GM20000 (cell line): ENCODE results near the gene UQCRC1.

Experiments used
- DNase-seq: peaks from one replicate; pipeline ENCODE4 v3.0.0; 2012; ENCODE audit warnings: low spot score
- CTCF ChIP-seq: IDR thresholded peaks from 2 replicates; pipeline ENCODE4 v1.5.1; 2012; ENCODE audit warnings: mild to moderate bottlenecking, control low read depth; ENCODE audit errors: extremely low read depth, missing control alignments

UQCRC1 gene

DNA sequence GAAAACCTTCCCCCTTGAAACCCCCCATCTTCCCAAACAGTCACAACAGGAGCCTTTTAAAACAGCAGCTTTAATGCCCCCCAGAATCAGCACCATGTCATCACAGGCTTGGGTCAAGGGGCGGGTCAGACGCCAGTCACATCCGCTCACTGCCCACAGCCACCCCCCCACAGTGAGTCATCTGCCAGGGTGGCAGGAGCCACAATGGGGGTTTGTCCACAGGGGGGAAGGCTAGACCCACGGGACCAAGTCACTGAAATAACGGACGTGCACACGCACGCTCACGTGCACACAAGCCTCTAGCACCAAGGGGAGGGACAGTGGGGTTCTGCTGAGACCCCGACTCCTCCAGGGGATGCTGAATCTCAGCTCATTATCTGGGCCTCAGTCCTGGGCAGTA, 45.4 kb downstream of the UQCRC1 start:
- no peak for TF ChIP-seq CTCF
- no peak for DNase-seq

DNA sequence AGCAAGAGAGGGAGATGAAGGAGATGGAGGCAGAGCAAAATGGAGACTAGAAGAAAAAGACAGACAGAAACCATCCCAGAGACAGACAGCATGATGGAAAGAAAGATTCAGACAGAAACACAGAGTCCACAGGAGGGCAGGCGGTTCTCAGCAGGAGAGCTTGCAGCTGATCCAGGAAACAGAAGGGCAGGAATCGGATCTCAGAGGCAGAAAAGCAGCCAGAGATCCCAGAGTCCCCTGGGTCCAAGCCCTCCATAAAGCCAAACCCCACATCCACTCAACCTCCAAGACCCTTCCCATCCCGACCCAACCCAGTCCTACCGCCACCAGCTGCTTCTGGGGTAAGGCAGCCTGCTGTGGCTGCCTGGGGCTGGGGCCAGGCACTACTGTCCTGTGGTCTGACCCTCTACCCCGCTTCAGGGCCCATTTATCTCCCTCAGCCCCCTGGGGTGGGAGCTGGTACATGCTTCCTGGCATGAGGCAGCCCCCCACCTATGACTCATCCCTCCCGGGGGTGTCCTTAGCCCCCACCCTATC, 46.0 kb downstream of the UQCRC1 start, which contains the start of gene UCN2:
TSS of gene UCN2 (minus strand) at position 400 of the 537 bp plus-strand sequence. CDS start 657 bp downstream, outside the sequence.
- DNase-seq = no peak
- TF ChIP-seq CTCF = no peak

DNA sequence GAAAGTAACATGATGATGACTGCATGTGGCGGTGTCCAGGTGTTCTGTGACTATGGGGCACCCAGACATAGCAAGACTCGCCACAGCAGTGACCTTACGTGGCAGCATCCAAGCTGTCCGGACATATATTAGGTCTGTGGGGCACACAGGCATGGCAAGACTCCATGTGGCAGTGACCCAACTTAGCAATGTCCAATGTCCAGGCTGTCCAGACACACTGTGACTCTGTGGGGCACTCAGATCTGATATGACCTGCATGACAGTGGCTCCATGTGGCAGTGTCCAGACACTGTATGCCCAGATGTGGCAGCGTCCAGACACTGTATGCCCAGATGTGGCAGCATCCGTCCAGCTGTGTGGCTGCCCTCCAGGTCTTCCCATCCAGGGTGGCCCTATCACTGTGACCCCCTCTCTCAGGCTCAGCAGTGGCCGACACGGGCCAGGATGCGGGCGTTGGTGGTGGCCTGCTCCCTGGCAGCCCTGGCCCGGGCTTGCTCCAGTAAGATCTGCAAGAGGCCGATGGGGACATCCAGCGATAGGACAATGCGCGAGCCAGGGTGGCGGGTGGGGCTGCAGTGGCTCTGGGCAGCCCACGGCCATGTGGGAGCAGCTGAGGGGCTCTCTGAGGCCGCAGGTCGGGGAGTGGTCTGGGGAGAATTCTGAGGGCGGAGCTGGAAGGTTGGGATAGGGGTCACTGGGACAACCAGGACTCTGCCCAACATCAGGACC, 46.9 kb downstream of the UQCRC1 start:
- no peak for DNase-seq
- TF ChIP-seq CTCF = no peak

GRCh38 chr3:48561045-48561736, 48.3 kb downstream of the UQCRC1 start:
- peak; percentile 11 for TF ChIP-seq CTCF
- DNase-seq = peak; percentile 73

GRCh38 chr3:48560648-48561018, 48.8 kb downstream of the UQCRC1 start:
- DNase-seq = peak; percentile 13
- no peak for TF ChIP-seq CTCF

DNA sequence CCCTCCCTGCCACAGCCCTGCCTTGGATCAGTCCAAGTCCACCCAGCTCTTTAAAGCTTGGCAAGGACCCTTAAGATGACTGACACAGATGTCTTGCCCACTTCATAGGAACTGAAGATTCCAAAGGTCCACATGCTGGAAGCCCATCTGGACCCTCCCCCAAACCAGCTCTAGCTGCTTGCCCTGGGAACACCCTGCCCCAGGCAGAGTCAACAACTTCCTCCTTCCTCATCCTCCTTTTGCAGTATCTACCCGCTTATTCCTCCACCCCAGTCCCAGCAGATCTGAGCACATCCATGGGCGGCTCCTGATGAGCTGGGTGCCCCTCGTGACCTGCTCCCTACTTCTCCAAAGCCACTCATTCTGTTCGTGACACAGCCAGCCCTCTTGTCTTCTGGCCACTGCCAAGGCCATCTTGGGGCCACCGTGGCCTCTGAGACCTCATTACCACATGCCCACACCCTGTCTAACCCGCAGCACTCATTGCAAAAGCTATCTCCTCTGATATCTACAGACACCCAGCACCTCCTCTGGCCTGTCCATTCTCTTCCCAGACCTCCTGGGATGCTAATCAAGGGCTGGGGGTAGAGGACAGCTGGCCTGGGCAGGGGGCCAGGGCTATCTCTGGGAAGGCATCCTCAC, 50.8 kb downstream of the UQCRC1 start:
- TF ChIP-seq CTCF = no peak
- DNase-seq = no peak
